ENCODE results near the gene CRCP. TPM values are rescaled to one million over a fixed set of nuclear protein-coding genes. Genes with fewer than 3 reads are reported as not detected.

CRCP gene
- total and polyA plus RNA-seq, 2 of the 13 experiments (the other 11 are each of a cell fraction or from before 2014, with no cell fraction given) = 22.7 to 31.0 TPM

DNA sequence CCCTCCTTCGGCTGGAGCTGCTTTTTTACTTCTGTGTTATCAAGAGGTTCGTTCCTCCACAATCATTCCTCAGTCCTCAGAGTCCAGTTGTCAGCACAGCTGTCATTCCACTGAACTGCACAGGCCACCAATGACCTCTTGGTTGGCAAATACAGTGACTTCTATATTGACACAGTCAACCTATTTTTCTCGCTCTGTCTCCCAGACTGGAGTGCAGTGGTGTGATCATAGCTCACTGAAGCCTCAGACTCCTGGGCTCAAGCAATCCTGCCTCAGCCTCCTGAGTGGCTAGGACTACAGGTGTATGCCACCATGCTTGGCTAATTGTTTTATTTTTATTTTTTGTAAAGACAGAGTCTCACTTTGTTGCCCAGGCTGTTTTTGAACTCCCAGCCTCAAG lies 27.7 kb downstream of the CRCP start (continued):
- TF ChIP-seq, protein P1, sequence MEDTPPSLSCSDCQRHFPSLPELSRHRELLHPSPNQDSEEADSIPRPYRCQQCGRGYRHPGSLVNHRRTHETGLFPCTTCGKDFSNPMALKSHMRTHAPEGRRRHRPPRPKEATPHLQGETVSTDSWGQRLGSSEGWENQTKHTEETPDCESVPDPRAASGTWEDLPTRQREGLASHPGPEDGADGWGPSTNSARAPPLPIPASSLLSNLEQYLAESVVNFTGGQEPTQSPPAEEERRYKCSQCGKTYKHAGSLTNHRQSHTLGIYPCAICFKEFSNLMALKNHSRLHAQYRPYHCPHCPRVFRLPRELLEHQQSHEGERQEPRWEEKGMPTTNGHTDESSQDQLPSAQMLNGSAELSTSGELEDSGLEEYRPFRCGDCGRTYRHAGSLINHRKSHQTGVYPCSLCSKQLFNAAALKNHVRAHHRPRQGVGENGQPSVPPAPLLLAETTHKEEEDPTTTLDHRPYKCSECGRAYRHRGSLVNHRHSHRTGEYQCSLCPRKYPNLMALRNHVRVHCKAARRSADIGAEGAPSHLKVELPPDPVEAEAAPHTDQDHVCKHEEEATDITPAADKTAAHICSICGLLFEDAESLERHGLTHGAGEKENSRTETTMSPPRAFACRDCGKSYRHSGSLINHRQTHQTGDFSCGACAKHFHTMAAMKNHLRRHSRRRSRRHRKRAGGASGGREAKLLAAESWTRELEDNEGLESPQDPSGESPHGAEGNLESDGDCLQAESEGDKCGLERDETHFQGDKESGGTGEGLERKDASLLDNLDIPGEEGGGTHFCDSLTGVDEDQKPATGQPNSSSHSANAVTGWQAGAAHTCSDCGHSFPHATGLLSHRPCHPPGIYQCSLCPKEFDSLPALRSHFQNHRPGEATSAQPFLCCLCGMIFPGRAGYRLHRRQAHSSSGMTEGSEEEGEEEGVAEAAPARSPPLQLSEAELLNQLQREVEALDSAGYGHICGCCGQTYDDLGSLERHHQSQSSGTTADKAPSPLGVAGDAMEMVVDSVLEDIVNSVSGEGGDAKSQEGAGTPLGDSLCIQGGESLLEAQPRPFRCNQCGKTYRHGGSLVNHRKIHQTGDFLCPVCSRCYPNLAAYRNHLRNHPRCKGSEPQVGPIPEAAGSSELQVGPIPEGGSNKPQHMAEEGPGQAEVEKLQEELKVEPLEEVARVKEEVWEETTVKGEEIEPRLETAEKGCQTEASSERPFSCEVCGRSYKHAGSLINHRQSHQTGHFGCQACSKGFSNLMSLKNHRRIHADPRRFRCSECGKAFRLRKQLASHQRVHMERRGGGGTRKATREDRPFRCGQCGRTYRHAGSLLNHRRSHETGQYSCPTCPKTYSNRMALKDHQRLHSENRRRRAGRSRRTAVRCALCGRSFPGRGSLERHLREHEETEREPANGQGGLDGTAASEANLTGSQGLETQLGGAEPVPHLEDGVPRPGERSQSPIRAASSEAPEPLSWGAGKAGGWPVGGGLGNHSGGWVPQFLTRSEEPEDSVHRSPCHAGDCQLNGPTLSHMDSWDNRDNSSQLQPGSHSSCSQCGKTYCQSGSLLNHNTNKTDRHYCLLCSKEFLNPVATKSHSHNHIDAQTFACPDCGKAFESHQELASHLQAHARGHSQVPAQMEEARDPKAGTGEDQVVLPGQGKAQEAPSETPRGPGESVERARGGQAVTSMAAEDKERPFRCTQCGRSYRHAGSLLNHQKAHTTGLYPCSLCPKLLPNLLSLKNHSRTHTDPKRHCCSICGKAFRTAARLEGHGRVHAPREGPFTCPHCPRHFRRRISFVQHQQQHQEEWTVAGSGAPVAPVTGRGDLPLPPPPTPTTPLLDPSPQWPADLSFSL (CRISPR knock-in tag; IDR thresholded peaks at IDR 0.05) = no peak
- TF ChIP-seq ZSCAN22 (CRISPR knock-in tag; IDR thresholded peaks at IDR 0.05) (no peak), ZNF230 (CRISPR knock-in tag; IDR thresholded peaks at IDR 0.05) (no peak), PAWR (CRISPR knock-in tag; IDR thresholded peaks at IDR 0.05; ENCODE audit: borderline replicate concordance) (no peak), SNAI1 (CRISPR knock-in tag; IDR thresholded peaks at IDR 0.05; ENCODE audit: borderline replicate concordance) (no peak), ZNF24 (IDR thresholded peaks at IDR 0.05) (no peak), CHD4 (IDR thresholded peaks at IDR 0.05; ENCODE audit: borderline replicate concordance, low read length) (no peak), FOXP1 (IDR thresholded peaks at IDR 0.05) (no peak), FOXP1 (CRISPR knock-in tag; IDR thresholded peaks at IDR 0.05) (peak; percentile 58)
- TF ChIP-seq, protein P2, sequence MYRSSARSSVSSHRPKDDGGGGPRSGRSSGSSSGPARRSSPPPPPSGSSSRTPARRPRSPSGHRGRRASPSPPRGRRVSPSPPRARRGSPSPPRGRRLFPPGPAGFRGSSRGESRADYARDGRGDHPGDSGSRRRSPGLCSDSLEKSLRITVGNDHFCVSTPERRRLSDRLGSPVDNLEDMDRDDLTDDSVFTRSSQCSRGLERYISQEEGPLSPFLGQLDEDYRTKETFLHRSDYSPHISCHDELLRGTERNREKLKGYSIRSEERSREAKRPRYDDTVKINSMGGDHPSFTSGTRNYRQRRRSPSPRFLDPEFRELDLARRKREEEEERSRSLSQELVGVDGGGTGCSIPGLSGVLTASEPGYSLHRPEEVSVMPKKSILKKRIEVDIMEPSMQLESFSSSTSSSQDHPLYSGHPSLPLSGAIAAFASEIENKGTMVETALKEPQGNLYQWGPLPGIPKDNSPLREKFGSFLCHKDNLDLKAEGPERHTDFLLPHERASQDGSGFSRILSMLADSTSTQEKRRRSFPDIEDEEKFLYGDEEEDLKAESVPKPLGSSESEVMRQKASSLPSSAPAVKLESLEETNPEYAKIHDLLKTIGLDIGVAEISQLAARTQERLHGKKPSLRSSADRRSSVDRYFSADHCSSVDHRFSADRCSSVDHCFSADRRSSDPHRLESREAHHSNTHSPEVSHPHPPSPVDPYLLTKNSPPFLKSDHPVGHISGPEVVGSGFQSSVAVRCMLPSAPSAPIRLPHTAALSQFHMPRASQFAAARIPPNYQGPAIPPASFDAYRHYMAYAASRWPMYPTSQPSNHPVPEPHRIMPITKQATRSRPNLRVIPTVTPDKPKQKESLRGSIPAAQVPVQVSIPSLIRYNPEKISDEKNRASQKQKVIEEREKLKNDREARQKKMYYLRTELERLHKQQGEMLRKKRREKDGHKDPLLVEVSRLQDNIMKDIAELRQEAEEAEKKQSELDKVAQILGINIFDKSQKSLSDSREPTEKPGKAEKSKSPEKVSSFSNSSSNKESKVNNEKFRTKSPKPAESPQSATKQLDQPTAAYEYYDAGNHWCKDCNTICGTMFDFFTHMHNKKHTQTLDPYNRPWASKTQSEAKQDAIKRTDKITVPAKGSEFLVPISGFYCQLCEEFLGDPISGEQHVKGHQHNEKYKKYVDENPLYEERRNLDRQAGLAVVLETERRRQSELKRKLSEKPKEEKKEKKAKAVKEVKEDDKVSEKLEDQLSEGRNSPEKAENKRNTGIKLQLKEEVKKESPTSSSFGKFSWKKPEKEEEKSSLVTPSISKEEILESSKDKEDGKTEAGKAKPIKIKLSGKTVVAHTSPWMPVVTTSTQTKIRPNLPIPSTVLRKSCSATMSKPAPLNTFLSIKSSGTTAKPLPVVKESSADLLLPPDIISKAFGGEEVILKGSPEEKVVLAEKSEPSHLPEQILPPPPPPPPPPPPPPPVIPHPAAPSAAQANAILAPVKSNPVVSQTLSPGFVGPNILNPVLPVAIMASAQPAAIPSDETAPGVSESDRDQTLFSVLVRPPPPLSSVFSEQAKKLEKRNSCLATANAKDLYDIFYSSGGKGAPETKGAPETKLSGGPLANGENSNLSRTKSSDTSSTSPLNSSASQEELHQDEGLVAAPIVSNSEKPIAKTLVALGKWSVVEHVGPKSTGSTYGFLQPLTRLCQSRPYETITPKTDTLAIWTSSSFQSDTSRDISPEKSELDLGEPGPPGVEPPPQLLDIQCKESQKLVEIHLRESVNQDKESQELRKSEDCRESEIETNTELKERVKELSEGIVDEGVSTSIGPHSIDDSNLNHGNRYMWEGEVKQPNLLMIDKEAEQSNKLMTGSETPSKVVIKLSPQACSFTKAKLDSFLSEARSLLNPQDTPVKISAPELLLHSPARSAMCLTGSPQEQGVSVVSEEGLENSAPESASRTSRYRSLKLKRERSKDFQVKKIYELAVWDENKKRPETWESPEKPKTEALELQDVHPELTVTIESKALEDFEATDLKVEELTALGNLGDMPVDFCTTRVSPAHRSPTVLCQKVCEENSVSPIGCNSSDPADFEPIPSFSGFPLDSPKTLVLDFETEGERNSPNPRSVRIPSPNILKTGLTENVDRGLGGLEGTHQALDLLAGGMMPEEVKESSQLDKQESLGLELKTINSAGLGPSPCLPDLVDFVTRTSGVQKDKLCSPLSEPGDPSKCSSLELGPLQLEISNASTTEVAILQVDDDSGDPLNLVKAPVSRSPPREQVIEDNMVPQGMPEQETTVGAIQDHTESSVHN (CRISPR knock-in tag; IDR thresholded peaks at IDR 0.05) = no peak
- TF ChIP-seq, protein P3, sequence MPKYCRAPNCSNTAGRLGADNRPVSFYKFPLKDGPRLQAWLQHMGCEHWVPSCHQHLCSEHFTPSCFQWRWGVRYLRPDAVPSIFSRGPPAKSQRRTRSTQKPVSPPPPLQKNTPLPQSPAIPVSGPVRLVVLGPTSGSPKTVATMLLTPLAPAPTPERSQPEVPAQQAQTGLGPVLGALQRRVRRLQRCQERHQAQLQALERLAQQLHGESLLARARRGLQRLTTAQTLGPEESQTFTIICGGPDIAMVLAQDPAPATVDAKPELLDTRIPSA (CRISPR knock-in tag; IDR thresholded peaks at IDR 0.05; ENCODE audit: borderline replicate concordance) = no peak
- TF ChIP-seq, protein P4, sequence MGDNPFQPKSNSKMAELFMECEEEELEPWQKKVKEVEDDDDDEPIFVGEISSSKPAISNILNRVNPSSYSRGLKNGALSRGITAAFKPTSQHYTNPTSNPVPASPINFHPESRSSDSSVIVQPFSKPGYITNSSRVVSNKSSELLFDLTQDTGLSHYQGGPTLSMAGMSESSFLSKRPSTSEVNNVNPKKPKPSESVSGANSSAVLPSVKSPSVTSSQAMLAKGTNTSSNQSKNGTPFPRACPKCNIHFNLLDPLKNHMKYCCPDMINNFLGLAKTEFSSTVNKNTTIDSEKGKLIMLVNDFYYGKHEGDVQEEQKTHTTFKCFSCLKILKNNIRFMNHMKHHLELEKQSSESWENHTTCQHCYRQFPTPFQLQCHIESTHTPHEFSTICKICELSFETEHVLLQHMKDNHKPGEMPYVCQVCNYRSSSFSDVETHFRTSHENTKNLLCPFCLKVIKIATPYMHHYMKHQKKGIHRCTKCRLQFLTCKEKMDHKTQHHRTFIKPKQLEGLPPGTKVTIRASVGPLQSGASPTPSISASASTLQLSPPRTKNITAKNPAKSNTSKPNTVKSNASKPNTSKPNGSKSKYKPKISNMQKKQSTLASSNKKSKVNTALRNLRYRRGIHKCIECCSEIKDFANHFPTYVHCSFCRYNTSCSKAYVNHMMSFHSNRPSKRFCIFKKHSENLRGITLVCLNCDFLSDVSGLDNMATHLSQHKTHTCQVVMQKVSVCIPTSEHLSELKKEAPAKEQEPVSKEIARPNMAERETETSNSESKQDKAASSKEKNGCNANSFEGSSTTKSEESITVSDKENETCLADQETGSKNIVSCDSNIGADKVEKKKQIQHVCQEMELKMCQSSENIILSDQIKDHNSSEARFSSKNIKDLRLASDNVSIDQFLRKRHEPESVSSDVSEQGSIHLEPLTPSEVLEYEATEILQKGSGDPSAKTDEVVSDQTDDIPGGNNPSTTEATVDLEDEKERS (CRISPR knock-in tag; IDR thresholded peaks at IDR 0.05) = no peak

Data from HepG2 (cell line).